Measurements from ENCODE around the gene MLPH. TPM values are rescaled to one million over a fixed set of nuclear protein-coding genes. Genes with fewer than 3 reads are reported as not detected.

The MLPH gene
- total and polyA plus RNA-seq, 9 of the 15 experiments (the other 6 are each of a cell fraction or from before 2014, with no cell fraction given), result 0.22 TPM; not detected in 8

DNA sequence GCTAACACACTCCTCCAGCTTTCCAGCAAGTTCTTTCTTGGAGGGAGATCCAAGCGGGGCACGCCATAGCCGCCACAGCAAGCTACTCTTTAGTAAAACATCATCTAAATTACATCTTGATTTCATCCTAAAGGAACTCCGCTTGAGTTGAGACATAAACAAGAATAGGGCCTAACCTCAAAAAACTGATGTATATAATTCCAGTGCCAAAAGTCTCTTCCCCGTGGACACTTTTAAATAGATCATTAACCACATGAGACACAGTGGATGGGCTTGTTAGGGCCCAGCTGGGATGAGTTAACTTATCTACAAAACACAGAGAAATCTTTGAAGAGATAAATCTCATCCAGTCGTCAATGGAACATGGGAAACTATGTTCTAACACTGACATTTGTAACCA is 20.8 kb upstream of the MLPH start (continued):
- TF ChIP-seq, protein P1, sequence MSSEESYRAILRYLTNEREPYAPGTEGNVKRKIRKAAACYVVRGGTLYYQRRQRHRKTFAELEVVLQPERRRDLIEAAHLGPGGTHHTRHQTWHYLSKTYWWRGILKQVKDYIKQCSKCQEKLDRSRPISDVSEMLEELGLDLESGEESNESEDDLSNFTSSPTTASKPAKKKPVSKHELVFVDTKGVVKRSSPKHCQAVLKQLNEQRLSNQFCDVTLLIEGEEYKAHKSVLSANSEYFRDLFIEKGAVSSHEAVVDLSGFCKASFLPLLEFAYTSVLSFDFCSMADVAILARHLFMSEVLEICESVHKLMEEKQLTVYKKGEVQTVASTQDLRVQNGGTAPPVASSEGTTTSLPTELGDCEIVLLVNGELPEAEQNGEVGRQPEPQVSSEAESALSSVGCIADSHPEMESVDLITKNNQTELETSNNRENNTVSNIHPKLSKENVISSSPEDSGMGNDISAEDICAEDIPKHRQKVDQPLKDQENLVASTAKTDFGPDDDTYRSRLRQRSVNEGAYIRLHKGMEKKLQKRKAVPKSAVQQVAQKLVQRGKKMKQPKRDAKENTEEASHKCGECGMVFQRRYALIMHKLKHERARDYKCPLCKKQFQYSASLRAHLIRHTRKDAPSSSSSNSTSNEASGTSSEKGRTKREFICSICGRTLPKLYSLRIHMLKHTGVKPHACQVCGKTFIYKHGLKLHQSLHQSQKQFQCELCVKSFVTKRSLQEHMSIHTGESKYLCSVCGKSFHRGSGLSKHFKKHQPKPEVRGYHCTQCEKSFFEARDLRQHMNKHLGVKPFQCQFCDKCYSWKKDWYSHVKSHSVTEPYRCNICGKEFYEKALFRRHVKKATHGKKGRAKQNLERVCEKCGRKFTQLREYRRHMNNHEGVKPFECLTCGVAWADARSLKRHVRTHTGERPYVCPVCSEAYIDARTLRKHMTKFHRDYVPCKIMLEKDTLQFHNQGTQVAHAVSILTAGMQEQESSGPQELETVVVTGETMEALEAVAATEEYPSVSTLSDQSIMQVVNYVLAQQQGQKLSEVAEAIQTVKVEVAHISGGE (CRISPR knock-in tag; IDR thresholded peaks at IDR 0.05), result no peak
- TF ChIP-seq ZBTB17 (CRISPR knock-in tag; IDR thresholded peaks at IDR 0.05), result 0 out of 2 replicates have a peak, but pooled peaks have one; percentile 1

DNA sequence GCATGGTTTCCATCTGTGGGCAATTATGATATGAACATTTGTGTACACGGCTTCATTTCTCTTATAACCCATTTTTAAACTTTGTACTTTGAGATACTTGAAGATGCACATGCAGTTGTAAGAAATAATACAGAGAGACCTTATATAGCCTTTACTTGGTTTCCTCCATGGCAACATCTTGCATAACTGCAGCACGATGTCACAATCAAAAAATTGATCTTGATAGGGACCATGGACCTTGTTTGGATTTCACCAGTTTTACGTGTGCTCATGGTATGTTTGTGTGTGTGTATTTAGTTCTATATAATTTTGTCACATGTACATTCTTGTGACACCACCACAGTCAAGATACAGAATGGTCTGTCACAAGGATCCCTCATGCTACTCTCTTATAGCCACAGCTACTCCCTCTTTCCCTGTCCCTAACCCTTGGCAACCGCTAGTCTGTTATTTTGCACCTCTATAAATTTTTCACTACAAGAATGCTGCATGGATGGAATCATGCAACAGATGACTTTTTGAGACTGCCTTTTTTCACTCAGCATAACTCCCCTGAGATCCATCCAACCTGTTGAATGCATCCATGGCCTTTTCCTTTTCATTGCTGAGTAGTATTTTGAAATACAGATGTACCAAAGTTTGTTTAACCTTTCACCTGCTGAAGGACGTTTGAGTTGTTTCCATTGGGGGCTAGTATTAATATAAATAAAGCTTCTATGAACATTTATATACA is 19.4 kb upstream of the MLPH start:
- FAIRE-seq (no peak), DNase-seq (ENCODE audit: extremely low read depth in 1 of 4, low spot score in 3 of 4) (no peak), ATAC-seq (no peak)
- no peaks in the 10 kb centered on the region for H4K20me1 ChIP-seq (replicated peaks; ENCODE audit: control insufficient read depth, insufficient read depth, low read length)
- CTCF ChIA-PET (ENCODE audit: low intra/inter-chr PET ratio), result no interaction called here
- H3K4me3 ChIP-seq, result no peak overlapping the region
- in situ Hi-C loops (cut with MboI), result no loop called here
- no peaks in the 10 kb centered on the region for H3K36me3 ChIP-seq (ENCODE audit: control insufficient read depth, insufficient read depth, low read length)
- H3K79me2 ChIP-seq (ENCODE audit: control insufficient read depth, insufficient read depth, low read length), result no peaks in the 10 kb centered on the region
- TF ChIP-seq CEBPG (CRISPR knock-in tag; IDR thresholded peaks at IDR 0.05) (no peak), CEBPG (tag; conservative IDR thresholded peaks at IDR 0.05 in 1 of 2, IDR thresholded peaks at IDR 0.05 in 1 of 2) (peak; percentile 27 to 72; a peak in 3 of 4 replicates), PML (IDR thresholded peaks at IDR 0.05; ENCODE audit: low read length) (no peak), ZNF175 (CRISPR knock-in tag; IDR thresholded peaks at IDR 0.05; ENCODE audit: low read depth) (peak; percentile 60; the same call in 1 of the 2 replicates), ZNF146 (CRISPR knock-in tag; IDR thresholded peaks at IDR 0.05; ENCODE audit: unreplicated experiment) (peak; percentile 42), HMGN3 (IDR thresholded peaks at IDR 0.05; ENCODE audit: borderline replicate concordance, extremely low read depth, insufficient read length, low read depth, low read length) (no peak), CEBPB (tag; IDR thresholded peaks at IDR 0.05) (peak; percentile 50)
- TF ChIP-seq, protein P2, sequence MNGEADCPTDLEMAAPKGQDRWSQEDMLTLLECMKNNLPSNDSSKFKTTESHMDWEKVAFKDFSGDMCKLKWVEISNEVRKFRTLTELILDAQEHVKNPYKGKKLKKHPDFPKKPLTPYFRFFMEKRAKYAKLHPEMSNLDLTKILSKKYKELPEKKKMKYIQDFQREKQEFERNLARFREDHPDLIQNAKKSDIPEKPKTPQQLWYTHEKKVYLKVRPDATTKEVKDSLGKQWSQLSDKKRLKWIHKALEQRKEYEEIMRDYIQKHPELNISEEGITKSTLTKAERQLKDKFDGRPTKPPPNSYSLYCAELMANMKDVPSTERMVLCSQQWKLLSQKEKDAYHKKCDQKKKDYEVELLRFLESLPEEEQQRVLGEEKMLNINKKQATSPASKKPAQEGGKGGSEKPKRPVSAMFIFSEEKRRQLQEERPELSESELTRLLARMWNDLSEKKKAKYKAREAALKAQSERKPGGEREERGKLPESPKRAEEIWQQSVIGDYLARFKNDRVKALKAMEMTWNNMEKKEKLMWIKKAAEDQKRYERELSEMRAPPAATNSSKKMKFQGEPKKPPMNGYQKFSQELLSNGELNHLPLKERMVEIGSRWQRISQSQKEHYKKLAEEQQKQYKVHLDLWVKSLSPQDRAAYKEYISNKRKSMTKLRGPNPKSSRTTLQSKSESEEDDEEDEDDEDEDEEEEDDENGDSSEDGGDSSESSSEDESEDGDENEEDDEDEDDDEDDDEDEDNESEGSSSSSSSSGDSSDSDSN (IDR thresholded peaks at IDR 0.05; ENCODE audit: borderline replicate concordance in 1 of 2, low read depth in 2 of 2, low read length in 2 of 2), result no peak
- H3K27me3 ChIP-seq (ENCODE audit: control insufficient read depth in 2 of 2, insufficient read depth in 2 of 2, low read length in 2 of 2), result no peaks in the 10 kb centered on the region
- WGBS (ENCODE audit: insufficient coverage, low coverage, missing lambda C conversion rate), result 35% methylated on average over 5 of the region's 5 CpGs
- H3K9me1 ChIP-seq (ENCODE audit: control insufficient read depth, insufficient read depth, low read length), result no peaks in the 10 kb centered on the region
- H3K27ac ChIP-seq (ENCODE audit: extremely low read depth, low read depth, low read length), result no peak overlapping the region
- no TSS peak for BruUV-seq (replicated peaks)
- H2AFZ ChIP-seq (ENCODE audit: low read depth, low read length), result no peak overlapping the region
- no peak overlapping the region for H3K4me2 ChIP-seq (ENCODE audit: insufficient read depth, low read length)
- H3K9me3 ChIP-seq (replicated peaks; ENCODE audit: control insufficient read depth, insufficient read depth, low read depth, low read length), result no peaks in the 10 kb centered on the region
- H3K4me1 ChIP-seq (replicated peaks in 1 of 2; ENCODE audit: control insufficient read depth in 2 of 2, insufficient read depth in 2 of 2, low read length in 2 of 2), result peaks cover 0 to 8% of the 10 kb centered on the region in 2 experiments; a peak in 4 of 5 replicates
- POLR2A ChIA-PET, result no interaction called here
- H3K9ac ChIP-seq (ENCODE audit: insufficient read depth in 1 of 2, low read depth in 2 of 2, low read length in 2 of 2), result no peak overlapping the region
- intact Hi-C loops (cut with micrococcal nuclease), result no loop called here

Data from K562 (cell line).